GM12891 (cell line): ENCODE data around the gene MARCKS.

ENCODE experiments used
- PAX5 ChIP-seq: IDR thresholded peaks from 2 replicates; pipeline ENCODE4 v1.6.1; 2011; ENCODE audit warnings: low read length, moderate library complexity, mild to moderate bottlenecking; ENCODE audit not compliant: insufficient read depth, severe bottlenecking
- POLR2A ChIP-seq: IDR thresholded peaks from 2 replicates; pipeline ENCODE4 v1.6.1; 2011; ENCODE audit warnings: low read depth, low read length, control low read depth
- POLR2AphosphoS5 ChIP-seq: IDR thresholded peaks from 2 replicates; pipeline ENCODE4 v1.6.1; 2011; ENCODE audit warnings: low read depth, low read length, control low read depth
- SPI1 ChIP-seq: IDR thresholded peaks from 2 replicates; pipeline ENCODE4 v1.6.1; 2011; ENCODE audit warnings: low read depth, low read length, control low read depth
- TAF1 ChIP-seq: IDR thresholded peaks from 2 replicates; pipeline ENCODE4 v1.6.1; 2011; ENCODE audit warnings: low read depth, low read length, control low read depth

GRCh38 chr6:113860181-113860955, 3.2 kb downstream of the MARCKS start:
- TF ChIP-seq PAX5 (no peak), POLR2A (no peak), POLR2AphosphoS5 (no peak; the same call in 1 of the 2 replicates), TAF1 (no peak), SPI1 (no peak)
